ENCODE measurements around the gene DCAF10. TPM values are rescaled to one million over a fixed set of nuclear protein-coding genes. Genes with fewer than 3 reads are reported as not detected.
A peak's percentile ranks its signal among the peaks of the same experiment; 100 is the strongest.

Gene DCAF10
- total and polyA plus RNA-seq, 2 of the 13 experiments (the other 11 are each of a cell fraction or from before 2014, with no cell fraction given), result 9.2 to 20.3 TPM

DNA sequence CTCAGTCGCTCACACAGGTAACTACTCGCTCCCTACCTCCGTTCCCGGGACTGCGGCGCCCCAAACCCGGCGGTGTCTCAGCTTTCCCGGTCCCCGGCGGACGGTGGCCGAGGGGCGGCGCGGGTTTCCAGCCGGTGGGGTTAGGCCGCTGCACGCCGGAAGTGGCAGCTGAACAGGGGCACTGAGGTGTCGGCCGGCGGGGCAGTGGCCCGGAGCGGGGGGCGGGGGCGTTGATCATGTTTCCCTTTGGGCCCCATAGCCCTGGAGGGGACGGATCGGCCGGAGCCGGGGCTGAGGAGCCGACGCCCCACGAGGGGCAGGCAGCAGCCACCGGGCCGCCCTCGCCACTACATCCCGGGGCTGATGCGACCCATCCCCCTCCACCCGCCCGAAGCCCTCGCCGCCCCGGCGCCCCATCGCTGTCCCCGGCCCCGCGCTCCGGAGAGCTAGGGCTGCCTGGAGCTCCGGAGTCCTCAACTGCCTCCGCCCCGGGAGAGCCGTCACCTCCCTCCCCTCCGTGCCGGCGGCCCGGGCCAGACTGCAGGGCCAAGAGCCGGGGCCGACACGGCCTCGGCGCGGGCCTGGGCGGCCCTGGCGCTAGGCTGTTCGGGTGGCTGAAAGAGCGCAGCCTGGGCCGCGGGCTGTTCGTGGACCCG, at the start of gene DCAF10 (continued):
- TF ChIP-seq TMF1 (CRISPR knock-in tag; IDR thresholded peaks at IDR 0.05; ENCODE audit: low read depth) (peak; percentile 91), STAG1 (CRISPR knock-in tag; IDR thresholded peaks at IDR 0.05) (no peak), ZFP36 (IDR thresholded peaks at IDR 0.05; ENCODE audit: borderline replicate concordance, low read depth, low read length, partially characterized antibody) (no peak), ZNF782 (CRISPR knock-in tag; IDR thresholded peaks at IDR 0.05; ENCODE audit: borderline replicate concordance) (no peak; the same call in 1 of the 2 replicates), ZNF614 (CRISPR knock-in tag; IDR thresholded peaks at IDR 0.05; ENCODE audit: borderline replicate concordance) (peak; percentile 97; the same call in 1 of the 2 replicates), RFX1 (IDR thresholded peaks at IDR 0.05) (no peak), ARNT2 (CRISPR knock-in tag; IDR thresholded peaks at IDR 0.05; ENCODE audit: low read depth) (peak; percentile 87)
- TF ChIP-seq, protein P1, sequence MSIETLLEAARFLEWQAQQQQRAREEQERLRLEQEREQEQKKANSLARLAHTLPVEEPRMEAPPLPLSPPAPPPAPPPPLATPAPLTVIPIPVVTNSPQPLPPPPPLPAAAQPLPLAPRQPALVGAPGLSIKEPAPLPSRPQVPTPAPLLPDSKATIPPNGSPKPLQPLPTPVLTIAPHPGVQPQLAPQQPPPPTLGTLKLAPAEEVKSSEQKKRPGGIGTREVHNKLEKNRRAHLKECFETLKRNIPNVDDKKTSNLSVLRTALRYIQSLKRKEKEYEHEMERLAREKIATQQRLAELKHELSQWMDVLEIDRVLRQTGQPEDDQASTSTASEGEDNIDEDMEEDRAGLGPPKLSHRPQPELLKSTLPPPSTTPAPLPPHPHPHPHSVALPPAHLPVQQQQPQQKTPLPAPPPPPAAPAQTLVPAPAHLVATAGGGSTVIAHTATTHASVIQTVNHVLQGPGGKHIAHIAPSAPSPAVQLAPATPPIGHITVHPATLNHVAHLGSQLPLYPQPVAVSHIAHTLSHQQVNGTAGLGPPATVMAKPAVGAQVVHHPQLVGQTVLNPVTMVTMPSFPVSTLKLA (IDR thresholded peaks at IDR 0.05), result no peak; the same call in 1 of the 2 replicates
- TF ChIP-seq, protein P2, sequence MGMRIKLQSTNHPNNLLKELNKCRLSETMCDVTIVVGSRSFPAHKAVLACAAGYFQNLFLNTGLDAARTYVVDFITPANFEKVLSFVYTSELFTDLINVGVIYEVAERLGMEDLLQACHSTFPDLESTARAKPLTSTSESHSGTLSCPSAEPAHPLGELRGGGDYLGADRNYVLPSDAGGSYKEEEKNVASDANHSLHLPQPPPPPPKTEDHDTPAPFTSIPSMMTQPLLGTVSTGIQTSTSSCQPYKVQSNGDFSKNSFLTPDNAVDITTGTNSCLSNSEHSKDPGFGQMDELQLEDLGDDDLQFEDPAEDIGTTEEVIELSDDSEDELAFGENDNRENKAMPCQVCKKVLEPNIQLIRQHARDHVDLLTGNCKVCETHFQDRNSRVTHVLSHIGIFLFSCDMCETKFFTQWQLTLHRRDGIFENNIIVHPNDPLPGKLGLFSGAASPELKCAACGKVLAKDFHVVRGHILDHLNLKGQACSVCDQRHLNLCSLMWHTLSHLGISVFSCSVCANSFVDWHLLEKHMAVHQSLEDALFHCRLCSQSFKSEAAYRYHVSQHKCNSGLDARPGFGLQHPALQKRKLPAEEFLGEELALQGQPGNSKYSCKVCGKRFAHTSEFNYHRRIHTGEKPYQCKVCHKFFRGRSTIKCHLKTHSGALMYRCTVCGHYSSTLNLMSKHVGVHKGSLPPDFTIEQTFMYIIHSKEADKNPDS (CRISPR knock-in tag; IDR thresholded peaks at IDR 0.05), result peak; percentile 84
- TF ChIP-seq, protein P3, sequence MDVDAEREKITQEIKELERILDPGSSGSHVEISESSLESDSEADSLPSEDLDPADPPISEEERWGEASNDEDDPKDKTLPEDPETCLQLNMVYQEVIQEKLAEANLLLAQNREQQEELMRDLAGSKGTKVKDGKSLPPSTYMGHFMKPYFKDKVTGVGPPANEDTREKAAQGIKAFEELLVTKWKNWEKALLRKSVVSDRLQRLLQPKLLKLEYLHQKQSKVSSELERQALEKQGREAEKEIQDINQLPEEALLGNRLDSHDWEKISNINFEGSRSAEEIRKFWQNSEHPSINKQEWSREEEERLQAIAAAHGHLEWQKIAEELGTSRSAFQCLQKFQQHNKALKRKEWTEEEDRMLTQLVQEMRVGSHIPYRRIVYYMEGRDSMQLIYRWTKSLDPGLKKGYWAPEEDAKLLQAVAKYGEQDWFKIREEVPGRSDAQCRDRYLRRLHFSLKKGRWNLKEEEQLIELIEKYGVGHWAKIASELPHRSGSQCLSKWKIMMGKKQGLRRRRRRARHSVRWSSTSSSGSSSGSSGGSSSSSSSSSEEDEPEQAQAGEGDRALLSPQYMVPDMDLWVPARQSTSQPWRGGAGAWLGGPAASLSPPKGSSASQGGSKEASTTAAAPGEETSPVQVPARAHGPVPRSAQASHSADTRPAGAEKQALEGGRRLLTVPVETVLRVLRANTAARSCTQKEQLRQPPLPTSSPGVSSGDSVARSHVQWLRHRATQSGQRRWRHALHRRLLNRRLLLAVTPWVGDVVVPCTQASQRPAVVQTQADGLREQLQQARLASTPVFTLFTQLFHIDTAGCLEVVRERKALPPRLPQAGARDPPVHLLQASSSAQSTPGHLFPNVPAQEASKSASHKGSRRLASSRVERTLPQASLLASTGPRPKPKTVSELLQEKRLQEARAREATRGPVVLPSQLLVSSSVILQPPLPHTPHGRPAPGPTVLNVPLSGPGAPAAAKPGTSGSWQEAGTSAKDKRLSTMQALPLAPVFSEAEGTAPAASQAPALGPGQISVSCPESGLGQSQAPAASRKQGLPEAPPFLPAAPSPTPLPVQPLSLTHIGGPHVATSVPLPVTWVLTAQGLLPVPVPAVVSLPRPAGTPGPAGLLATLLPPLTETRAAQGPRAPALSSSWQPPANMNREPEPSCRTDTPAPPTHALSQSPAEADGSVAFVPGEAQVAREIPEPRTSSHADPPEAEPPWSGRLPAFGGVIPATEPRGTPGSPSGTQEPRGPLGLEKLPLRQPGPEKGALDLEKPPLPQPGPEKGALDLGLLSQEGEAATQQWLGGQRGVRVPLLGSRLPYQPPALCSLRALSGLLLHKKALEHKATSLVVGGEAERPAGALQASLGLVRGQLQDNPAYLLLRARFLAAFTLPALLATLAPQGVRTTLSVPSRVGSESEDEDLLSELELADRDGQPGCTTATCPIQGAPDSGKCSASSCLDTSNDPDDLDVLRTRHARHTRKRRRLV (CRISPR knock-in tag; IDR thresholded peaks at IDR 0.05), result peak; percentile 92
- TF ChIP-seq, protein P4, sequence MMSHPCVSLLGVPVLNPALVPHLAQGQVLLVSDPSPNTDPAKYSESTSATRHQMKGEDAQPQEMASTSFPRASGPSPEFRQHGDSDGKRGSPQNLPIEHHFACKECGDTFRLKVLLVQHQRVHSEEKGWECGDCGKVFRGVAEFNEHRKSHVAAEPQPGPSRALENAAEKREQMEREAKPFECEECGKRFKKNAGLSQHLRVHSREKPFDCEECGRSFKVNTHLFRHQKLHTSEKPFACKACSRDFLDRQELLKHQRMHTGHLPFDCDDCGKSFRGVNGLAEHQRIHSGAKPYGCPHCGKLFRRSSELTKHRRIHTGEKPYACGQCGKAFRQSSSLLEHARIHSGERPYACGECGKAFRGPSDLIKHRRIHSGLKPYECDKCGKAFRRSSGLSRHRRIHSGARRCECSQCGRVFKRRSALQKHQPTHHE (CRISPR knock-in tag; IDR thresholded peaks at IDR 0.05; ENCODE audit: borderline replicate concordance), result 0 out of 2 replicates have a peak, but pooled peaks have one; percentile 79
- TF ChIP-seq, protein P5, sequence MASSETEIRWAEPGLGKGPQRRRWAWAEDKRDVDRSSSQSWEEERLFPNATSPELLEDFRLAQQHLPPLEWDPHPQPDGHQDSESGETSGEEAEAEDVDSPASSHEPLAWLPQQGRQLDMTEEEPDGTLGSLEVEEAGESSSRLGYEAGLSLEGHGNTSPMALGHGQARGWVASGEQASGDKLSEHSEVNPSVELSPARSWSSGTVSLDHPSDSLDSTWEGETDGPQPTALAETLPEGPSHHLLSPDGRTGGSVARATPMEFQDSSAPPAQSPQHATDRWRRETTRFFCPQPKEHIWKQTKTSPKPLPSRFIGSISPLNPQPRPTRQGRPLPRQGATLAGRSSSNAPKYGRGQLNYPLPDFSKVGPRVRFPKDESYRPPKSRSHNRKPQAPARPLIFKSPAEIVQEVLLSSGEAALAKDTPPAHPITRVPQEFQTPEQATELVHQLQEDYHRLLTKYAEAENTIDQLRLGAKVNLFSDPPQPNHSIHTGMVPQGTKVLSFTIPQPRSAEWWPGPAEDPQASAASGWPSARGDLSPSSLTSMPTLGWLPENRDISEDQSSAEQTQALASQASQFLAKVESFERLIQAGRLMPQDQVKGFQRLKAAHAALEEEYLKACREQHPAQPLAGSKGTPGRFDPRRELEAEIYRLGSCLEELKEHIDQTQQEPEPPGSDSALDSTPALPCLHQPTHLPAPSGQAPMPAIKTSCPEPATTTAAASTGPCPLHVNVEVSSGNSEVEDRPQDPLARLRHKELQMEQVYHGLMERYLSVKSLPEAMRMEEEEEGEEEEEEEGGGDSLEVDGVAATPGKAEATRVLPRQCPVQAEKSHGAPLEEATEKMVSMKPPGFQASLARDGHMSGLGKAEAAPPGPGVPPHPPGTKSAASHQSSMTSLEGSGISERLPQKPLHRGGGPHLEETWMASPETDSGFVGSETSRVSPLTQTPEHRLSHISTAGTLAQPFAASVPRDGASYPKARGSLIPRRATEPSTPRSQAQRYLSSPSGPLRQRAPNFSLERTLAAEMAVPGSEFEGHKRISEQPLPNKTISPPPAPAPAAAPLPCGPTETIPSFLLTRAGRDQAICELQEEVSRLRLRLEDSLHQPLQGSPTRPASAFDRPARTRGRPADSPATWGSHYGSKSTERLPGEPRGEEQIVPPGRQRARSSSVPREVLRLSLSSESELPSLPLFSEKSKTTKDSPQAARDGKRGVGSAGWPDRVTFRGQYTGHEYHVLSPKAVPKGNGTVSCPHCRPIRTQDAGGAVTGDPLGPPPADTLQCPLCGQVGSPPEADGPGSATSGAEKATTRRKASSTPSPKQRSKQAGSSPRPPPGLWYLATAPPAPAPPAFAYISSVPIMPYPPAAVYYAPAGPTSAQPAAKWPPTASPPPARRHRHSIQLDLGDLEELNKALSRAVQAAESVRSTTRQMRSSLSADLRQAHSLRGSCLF (CRISPR knock-in tag; IDR thresholded peaks at IDR 0.05; ENCODE audit: borderline replicate concordance), result no peak

Data from HepG2 (cell line).